Muscle layer of duodenum (tissue), 2 donors: ENCODE measurements around the gene EYS.

Experiments
- H3K27ac ChIP-seq: one replicate; pipeline ENCODE4 v1.7.0; 2013; ENCODE audit warnings: mild to moderate bottlenecking, low read length
- H3K27me3 ChIP-seq: one replicate; pipeline ENCODE4 v1.7.0; 2013; ENCODE audit warnings: low read depth, mild to moderate bottlenecking, control low read depth, low read length
- H3K36me3 ChIP-seq, 2 donors: one replicate each; pipeline ENCODE4 v1.7.0; 2013; ENCODE audit warnings: low read length in 2 of 2, control low read depth in 1 of 2, mild to moderate bottlenecking in 1 of 2; ENCODE audit not compliant: insufficient read depth in 2 of 2, control insufficient read depth in 1 of 2
- H3K4me1 ChIP-seq, 2 donors: one replicate each; pipeline ENCODE4 v1.7.0; 2013; ENCODE audit warnings: low read length in 2 of 2, mild to moderate bottlenecking in 2 of 2, control low read depth in 1 of 2, moderate library complexity in 1 of 2; ENCODE audit not compliant: insufficient read depth in 2 of 2, control insufficient read depth in 1 of 2
- H3K4me3 ChIP-seq, 2 donors: one replicate each; pipeline ENCODE4 v1.7.0; 2013; ENCODE audit warnings: low read length in 2 of 2, low read depth in 1 of 2, mild to moderate bottlenecking in 1 of 2
- H3K9me3 ChIP-seq, 2 donors: one replicate each; pipeline ENCODE4 v1.7.0; 2013; ENCODE audit warnings: low read length in 2 of 2, control low read depth in 1 of 2, mild to moderate bottlenecking in 1 of 2; ENCODE audit not compliant: control insufficient read depth in 1 of 2
- donor health status: healthy.

EYS gene

DNA sequence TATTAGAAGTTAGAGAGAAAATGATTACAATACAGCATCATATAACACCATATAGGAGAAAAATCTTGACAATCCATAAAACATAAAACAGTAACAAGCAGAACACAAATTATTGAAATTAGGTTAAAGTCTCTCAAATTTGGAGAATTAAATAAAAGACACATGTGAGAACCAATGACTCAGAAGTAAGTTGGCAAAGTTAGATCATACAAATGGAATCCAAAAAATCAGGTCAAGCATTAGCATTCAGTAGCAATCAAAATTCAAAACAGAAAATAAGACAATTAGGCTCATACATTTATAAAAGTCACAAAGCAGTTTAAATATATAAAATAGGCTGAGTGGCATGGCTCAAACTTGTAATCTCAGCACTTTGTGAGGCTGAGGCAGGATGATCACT is 1295.8 kb downstream of the EYS start:
- Histone ChIP-seq H3K4me3 (no peak overlapping the region), H3K4me1 (no peaks in the 10 kb centered on the region), H3K27me3 (no peaks in the 10 kb centered on the region), H3K27ac (no peak overlapping the region), H3K36me3 (no peaks in the 10 kb centered on the region), H3K9me3 (no peaks in the 10 kb centered on the region)

GRCh38 chr6:64409948-64410347 is 1297.1 kb downstream of the EYS start:
- no peak overlapping the region for H3K4me3 ChIP-seq

GRCh38 chr6:64404396-64404795 is 1302.6 kb downstream of the EYS start:
- Histone ChIP-seq H3K27ac (no peak overlapping the region), H3K27me3 (no peaks in the 10 kb centered on the region), H3K4me3 (no peak overlapping the region), H3K36me3 (no peaks in the 10 kb centered on the region), H3K9me3 (no peaks in the 10 kb centered on the region), H3K4me1 (no peaks in the 10 kb centered on the region)

More at GRCh38 chr6:64409948-64410347, 1297.1 kb downstream of the EYS start:
- Histone ChIP-seq H3K36me3 (no peaks in the 10 kb centered on the region), H3K9me3 (no peaks in the 10 kb centered on the region), H3K27me3 (no peaks in the 10 kb centered on the region), H3K27ac (no peak overlapping the region), H3K4me1 (no peaks in the 10 kb centered on the region)

DNA sequence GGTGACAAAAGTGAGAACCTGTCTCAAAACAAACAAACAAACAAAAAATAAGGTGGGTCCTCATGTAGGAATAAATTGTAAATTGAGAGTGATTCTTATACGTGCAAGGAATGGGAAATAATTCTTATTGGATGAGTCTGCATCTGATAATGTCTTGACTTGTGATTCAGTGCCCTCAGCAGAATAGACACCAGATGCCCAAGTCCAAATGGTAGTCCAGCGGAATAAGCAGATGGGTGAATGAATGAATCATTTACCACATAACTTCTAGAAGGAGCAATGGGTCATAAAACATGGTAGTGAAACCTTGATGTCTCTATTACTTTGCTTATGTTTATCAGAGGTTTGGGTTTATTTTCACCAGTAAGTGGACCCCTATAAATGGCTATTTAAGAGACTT is 1323.7 kb downstream of the EYS start:
- no peaks in the 10 kb centered on the region for H3K4me1 ChIP-seq
- H3K27ac ChIP-seq = no peak overlapping the region
- H3K9me3 ChIP-seq = no peaks in the 10 kb centered on the region
- H3K36me3 ChIP-seq = no peaks in the 10 kb centered on the region
- H3K4me3 ChIP-seq = no peak overlapping the region
- H3K27me3 ChIP-seq = no peaks in the 10 kb centered on the region

DNA sequence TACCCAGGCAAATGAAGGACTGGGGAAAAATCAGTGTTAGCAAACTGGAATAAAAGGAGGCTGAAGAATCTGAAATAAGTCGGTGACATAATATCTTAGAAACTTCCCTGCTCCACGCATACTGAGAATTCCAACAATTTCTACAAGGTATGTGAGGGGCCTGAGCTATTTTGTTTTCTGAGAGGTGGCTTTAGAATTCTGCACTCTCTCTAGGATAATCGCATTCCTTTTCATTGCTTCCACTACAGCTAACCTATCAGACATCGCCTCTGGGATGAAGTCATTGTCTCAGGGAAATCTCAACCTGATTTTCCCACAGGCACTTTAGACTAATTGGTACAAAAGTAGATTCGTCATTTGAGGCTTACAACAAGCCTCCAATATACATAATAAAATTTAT is 1330.6 kb downstream of the EYS start:
- H3K27me3 ChIP-seq = no peaks in the 10 kb centered on the region
- H3K36me3 ChIP-seq = no peaks in the 10 kb centered on the region
- H3K4me3 ChIP-seq = no peak overlapping the region
- H3K4me1 ChIP-seq = no peaks in the 10 kb centered on the region
- no peak overlapping the region for H3K27ac ChIP-seq
- H3K9me3 ChIP-seq = peaks cover 0 to 9% of the 10 kb centered on the region in 2 donors

- Histone ChIP-seq H3K4me3 (no peak overlapping the region), H3K27ac (no peak overlapping the region), H3K4me1 (no peaks in the 10 kb centered on the region), H3K9me3 (no peaks in the 10 kb centered on the region), H3K36me3 (no peaks in the 10 kb centered on the region), H3K27me3 (no peaks in the 10 kb centered on the region)
Measured at GRCh38 chr6:64357430-64357829, 1349.6 kb downstream of the EYS start.

- Histone ChIP-seq H3K9me3 (no peaks in the 10 kb centered on the region), H3K4me1 (no peaks in the 10 kb centered on the region)
Measured at GRCh38 chr6:64347411-64347810, 1359.6 kb downstream of the EYS start.

DNA sequence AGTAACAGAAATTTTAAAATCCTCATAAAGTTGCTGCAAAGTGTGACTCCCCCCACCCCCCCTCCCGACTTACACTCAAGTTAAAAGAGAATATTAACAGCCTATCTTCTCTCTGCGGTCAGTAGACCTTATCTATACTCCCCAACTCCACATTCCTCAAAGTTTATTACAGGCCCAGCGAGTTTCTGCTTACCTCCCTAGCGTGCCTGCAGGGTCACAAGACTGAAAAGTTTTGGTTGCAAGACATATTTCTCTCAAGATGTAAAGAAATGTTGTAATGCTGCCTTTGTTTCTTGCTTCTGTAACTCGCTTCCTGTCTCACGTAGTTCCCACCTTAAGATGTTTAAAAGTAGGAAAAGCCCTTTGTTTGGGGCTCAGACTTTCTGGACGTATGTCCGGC is 1371.8 kb downstream of the EYS start:
- Histone ChIP-seq H3K9me3 (no peaks in the 10 kb centered on the region), H3K36me3 (no peaks in the 10 kb centered on the region), H3K4me3 (no peak overlapping the region), H3K4me1 (no peaks in the 10 kb centered on the region), H3K27ac (no peak overlapping the region), H3K27me3 (no peaks in the 10 kb centered on the region)

More at GRCh38 chr6:64347411-64347810, 1359.6 kb downstream of the EYS start:
- Histone ChIP-seq H3K27ac (no peak overlapping the region), H3K27me3 (no peaks in the 10 kb centered on the region), H3K36me3 (no peaks in the 10 kb centered on the region), H3K4me3 (no peak overlapping the region)

DNA sequence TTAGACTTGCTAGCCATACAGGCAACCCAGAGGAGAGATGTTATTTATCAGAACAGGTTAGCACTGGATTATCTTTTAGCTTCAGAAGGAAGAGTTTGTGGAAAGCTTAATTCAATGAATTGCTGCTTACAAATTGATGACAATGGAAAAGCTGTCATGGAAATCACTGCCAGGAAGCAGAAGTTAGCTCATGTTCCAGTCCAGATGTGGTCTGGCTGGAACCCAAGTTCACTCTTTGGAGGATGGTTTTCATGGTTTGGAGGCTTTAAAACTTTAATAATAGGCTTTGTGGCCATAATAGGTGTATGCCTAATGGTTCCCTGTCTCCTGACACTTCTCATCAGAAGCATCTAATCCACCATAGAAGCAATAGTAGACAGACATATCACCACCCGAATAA is 1372.4 kb downstream of the EYS start:
- Histone ChIP-seq H3K4me3 (no peak overlapping the region), H3K27me3 (no peaks in the 10 kb centered on the region), H3K4me1 (no peaks in the 10 kb centered on the region), H3K36me3 (no peaks in the 10 kb centered on the region), H3K9me3 (no peaks in the 10 kb centered on the region), H3K27ac (no peak overlapping the region)

DNA sequence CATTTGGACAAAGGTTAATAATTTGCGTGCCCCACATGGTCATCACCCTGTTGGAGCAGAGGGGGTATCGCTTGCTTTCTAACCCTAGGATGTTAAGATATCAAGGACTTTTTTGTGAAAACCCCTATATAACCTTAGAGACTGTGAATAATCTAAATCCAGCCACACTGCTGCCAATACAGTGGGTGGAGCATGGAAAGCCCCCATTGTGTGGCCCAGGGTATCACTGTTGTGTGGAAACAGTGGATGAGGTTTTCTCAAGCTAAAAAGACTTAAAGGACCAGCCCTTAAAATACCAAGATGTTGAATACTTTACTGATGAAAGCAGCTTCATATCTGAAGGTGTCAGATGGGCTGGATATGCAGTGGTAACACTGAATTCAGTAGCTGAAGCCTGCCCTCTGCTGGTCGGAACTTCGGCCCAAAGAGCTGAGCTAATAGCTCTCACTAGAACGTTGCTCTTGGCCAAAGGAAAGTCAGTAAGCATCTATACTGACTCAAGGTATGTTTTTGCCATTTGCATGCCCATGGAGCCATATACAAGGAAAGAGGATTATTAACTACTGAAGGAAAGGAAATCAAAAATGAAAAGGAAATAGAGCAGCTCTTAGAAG is 1376.2 kb downstream of the EYS start:
- no peaks in the 10 kb centered on the region for H3K36me3 ChIP-seq

DNA sequence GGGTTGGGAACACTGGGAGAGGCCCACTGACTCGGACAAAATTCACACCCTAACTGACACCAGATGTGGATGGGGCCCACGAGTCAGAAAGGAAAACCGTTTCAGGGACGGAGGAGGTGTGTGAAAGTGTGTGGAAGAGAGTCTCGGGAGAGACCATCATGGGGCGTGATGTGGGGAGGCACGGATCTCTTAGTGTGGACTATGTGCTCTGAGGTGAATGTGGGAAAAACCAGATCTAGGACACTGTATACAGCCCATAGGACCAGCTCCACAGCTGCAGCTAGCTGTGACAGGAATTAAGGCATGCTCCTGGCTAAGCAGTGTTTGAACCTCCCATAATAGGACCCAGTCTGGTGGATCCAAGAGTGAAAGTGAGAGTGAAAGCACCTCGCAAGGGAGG is 1380.1 kb downstream of the EYS start:
- H3K36me3 ChIP-seq = no peaks in the 10 kb centered on the region
- H3K27ac ChIP-seq = no peak overlapping the region

More for the DNA sequence above, 1376.2 kb downstream of the EYS start:
- Histone ChIP-seq H3K4me1 (no peaks in the 10 kb centered on the region), H3K4me3 (no peak overlapping the region), H3K9me3 (no peaks in the 10 kb centered on the region), H3K27ac (no peak overlapping the region), H3K27me3 (no peaks in the 10 kb centered on the region)

GRCh38 chr6:64325093-64325492 is 1381.9 kb downstream of the EYS start:
- H3K9me3 ChIP-seq = no peaks in the 10 kb centered on the region
- H3K4me1 ChIP-seq = no peaks in the 10 kb centered on the region
- H3K4me3 ChIP-seq = no peak overlapping the region
- no peak overlapping the region for H3K27ac ChIP-seq
- H3K36me3 ChIP-seq = no peaks in the 10 kb centered on the region
- H3K27me3 ChIP-seq = no peaks in the 10 kb centered on the region

More for the DNA sequence above, 1380.1 kb downstream of the EYS start:
- Histone ChIP-seq H3K27me3 (no peaks in the 10 kb centered on the region), H3K9me3 (no peaks in the 10 kb centered on the region), H3K4me3 (no peak overlapping the region), H3K4me1 (no peaks in the 10 kb centered on the region)
